Naive thymus-derived CD4-positive, alpha-beta T cell (primary cell): ENCODE data around the gene DPEP3. TPM values are rescaled to one million over a fixed set of nuclear protein-coding genes. Genes with fewer than 3 reads are reported as not detected.
A peak's percentile ranks its signal among the peaks of the same experiment; 100 is the strongest.

ENCODE experiments used
- ATAC-seq: fragments of 150-1000 bp; cut with Tn5 transposase; 2 replicates; pipeline ENCODE4 v1.10.0; 2021; ENCODE audit warnings: mild to moderate bottlenecking, moderate library complexity
- CTCF ChIA-PET: fragments of 350-600 bp; sonication (Branson Sonifier 250); formaldehyde crosslinking; loops from one replicate; lab custom pipeline; 2021; ENCODE audit warnings: antibody characterized with exemption; lab: Charles Lee
- POLR2A ChIA-PET: fragments of 350-600 bp; sonication (Branson Sonifier 250); formaldehyde crosslinking; loops from one replicate; lab custom pipeline; 2021; ENCODE audit warnings: antibody characterized with exemption, inconsistent platforms; lab: Charles Lee
- DNase-seq, 9 donors: peaks; one replicate each; pipeline versions ENCODE4 v3.0.0 to v3.0.0-alpha.2; 2020 to 2022; ENCODE audit warnings: mixed read lengths in 1 of 9
- H3K27ac ChIP-seq: one replicate; pipeline ENCODE4 v1.7.0; 2013; ENCODE audit warnings: mild to moderate bottlenecking, low read depth, low read length, moderate library complexity
- H3K27me3 ChIP-seq, 2 donors: one replicate each; pipeline ENCODE4 v1.7.0; 2013; ENCODE audit warnings: low read length in 2 of 2, mild to moderate bottlenecking in 2 of 2, moderate library complexity in 2 of 2; ENCODE audit not compliant: control insufficient read depth in 2 of 2, insufficient read depth in 2 of 2
- H3K36me3 ChIP-seq, 3 experiments: 1 replicate in 2 of 3; 2 replicates in 1 of 3; pipeline ENCODE4 v1.7.0; 2013; ENCODE audit warnings: low read length in 3 of 3, mild to moderate bottlenecking in 3 of 3, moderate library complexity in 1 of 3; ENCODE audit not compliant: insufficient read depth in 3 of 3, control insufficient read depth in 2 of 3
- H3K4me1 ChIP-seq, 2 donors: one replicate each; pipeline ENCODE4 v1.7.0; 2013; ENCODE audit warnings: low read length in 2 of 2, mild to moderate bottlenecking in 2 of 2, moderate library complexity in 1 of 2; ENCODE audit not compliant: control insufficient read depth in 2 of 2, insufficient read depth in 2 of 2
- H3K4me3 ChIP-seq: 2 replicates; pipeline ENCODE4 v1.7.0; 2013; ENCODE audit warnings: mild to moderate bottlenecking, low read length
- H3K9me3 ChIP-seq, 3 experiments: 1 replicate in 2 of 3; 2 replicates in 1 of 3; pipeline ENCODE4 v1.7.0; 2013; ENCODE audit warnings: low read length in 3 of 3; ENCODE audit not compliant: control insufficient read depth in 2 of 3
- H3K27ac Mint-ChIP-seq, 9 donors: one replicate each; pipeline ENCODE4 v1.8.0; 2020 to 2022; ENCODE audit warnings: mixed read lengths in 9 of 9, mild to moderate bottlenecking in 8 of 9, moderate library complexity in 5 of 9, inconsistent platforms in 2 of 9
- H3K27me3 Mint-ChIP-seq, 5 donors: one replicate each; pipeline ENCODE4 v1.8.0; 2021 to 2022; ENCODE audit warnings: mixed read lengths in 5 of 5, mild to moderate bottlenecking in 1 of 5
- H3K36me3 Mint-ChIP-seq, 5 donors: one replicate each; pipeline ENCODE4 v1.8.0; 2020 to 2022; ENCODE audit warnings: mixed read lengths in 5 of 5, mild to moderate bottlenecking in 3 of 5, inconsistent platforms in 1 of 5
- H3K4me1 Mint-ChIP-seq, 7 donors: one replicate each; pipeline ENCODE4 v1.8.0; 2020 to 2022; ENCODE audit warnings: mixed read lengths in 7 of 7, mild to moderate bottlenecking in 3 of 7, inconsistent platforms in 1 of 7
- H3K4me3 Mint-ChIP-seq, 10 donors: one replicate each; pipeline ENCODE4 v1.8.0; 2020 to 2022; ENCODE audit warnings: mild to moderate bottlenecking in 10 of 10, mixed read lengths in 10 of 10, moderate library complexity in 6 of 10, inconsistent platforms in 2 of 10
- H3K9me3 Mint-ChIP-seq, 11 donors: one replicate each; pipeline ENCODE4 v1.8.0; 2020 to 2022; ENCODE audit warnings: mixed read lengths in 11 of 11, mild to moderate bottlenecking in 4 of 11, inconsistent platforms in 1 of 11, moderate library complexity in 1 of 11
- intact Hi-C, 2 donors: fragments of 100-400 bp; cut with micrococcal nuclease; formaldehyde crosslinking; loops; one replicate each; pipeline ENCODE4 v1.15.1; 2023
- polyA plus RNA-seq, 2 donors: library from polyadenylated mRNA; unstranded; fragments of 300-500 nt; fragmentation: Illumina TruSeq; gene quantifications; one replicate each; pipeline ENCODE4 v1.2.3, GENCODE V29; 2021
- total RNA-seq, 6 experiments: library from RNA in 5 of 6; stranded (reverse) in 5 of 6; gene quantifications; 1 replicate in 5 of 6; 2 replicates in 1 of 6; pipeline ENCODE4 v1.2.3 and lab custom pipeline; 2021 to 2026

Gene DPEP3
- total and polyA plus RNA-seq, 7 experiments from 2014 or later = 0.10 to 2.3 (median 1.6) TPM

DNA sequence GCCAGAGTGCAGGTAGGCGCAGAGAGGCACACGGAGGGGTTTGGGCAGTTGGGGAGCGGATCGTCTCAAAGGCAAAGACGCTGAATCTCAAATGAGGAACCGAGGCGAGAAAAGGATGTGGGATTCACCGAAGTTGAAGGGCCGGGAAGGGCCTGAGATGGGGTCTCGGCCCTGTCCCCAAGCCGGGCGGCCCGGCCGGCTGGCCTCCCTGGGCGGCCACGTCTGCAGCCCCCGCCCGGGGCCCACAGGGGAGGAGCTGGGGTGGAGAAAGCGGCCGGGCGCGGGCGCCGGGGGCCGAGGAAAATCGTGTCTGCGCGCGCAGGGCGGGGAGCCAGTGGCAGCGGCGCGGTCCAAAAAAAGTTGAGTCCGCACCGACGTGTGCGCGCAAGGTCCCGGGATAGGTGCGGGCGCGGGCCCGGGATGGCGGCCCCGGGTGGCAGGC, 12.3 kb downstream of the DPEP3 start:
- H3K4me1 ChIP-seq = peaks cover 10 to 14% of the 10 kb centered on the region in 2 donors
- ChIA-PET POLR2A (interaction anchor here (0.6 to 3.5 kb wide), 5 partner anchors 15 to 74 kb away, joined by 3 to 17 read pairs (median 3); partner anchors contain the start of gene PSMB10), CTCF (no interaction called here)
- H3K36me3 ChIP-seq = peaks cover 0 to 1% (median 0%) of the 10 kb centered on the region in 3 experiments
- peaks cover 0 to 2% (median 0%) of the 10 kb centered on the region in 11 donors for H3K9me3 Mint-ChIP-seq
- ATAC-seq (peak; percentile 13), DNase-seq (peak in 6 of 9 donors; percentile 2 to 65 (median 22))
- H3K4me3 Mint-ChIP-seq = peak overlapping the region; percentile 86 to 100 (median 96)
- H3K36me3 Mint-ChIP-seq = peaks cover 0 to under 1% (median 0%) of the 10 kb centered on the region in 5 donors
- H3K4me1 Mint-ChIP-seq = peaks cover 20 to 43% (median 29%) of the 10 kb centered on the region in 7 donors
- H3K4me3 ChIP-seq = peak overlapping the region; percentile 88
- peak overlapping the region; percentile 79 to 95 (median 93) for H3K27ac Mint-ChIP-seq
- intact Hi-C loops = loop anchor here (1.0 to 2.0 kb wide), 6 partner anchors 15 to 75 kb away; partner anchors contain the start of genes DDX28 (in 1 of the 2), DUS2 (in 1 of the 2) and PSKH1 (in 1 of the 2)
- H3K27me3 Mint-ChIP-seq = no peaks in the 10 kb centered on the region
- peak overlapping the region; percentile 81 for H3K27ac ChIP-seq
- H3K27me3 ChIP-seq = no peaks in the 10 kb centered on the region
- H3K9me3 ChIP-seq = no peaks in the 10 kb centered on the region

DNA sequence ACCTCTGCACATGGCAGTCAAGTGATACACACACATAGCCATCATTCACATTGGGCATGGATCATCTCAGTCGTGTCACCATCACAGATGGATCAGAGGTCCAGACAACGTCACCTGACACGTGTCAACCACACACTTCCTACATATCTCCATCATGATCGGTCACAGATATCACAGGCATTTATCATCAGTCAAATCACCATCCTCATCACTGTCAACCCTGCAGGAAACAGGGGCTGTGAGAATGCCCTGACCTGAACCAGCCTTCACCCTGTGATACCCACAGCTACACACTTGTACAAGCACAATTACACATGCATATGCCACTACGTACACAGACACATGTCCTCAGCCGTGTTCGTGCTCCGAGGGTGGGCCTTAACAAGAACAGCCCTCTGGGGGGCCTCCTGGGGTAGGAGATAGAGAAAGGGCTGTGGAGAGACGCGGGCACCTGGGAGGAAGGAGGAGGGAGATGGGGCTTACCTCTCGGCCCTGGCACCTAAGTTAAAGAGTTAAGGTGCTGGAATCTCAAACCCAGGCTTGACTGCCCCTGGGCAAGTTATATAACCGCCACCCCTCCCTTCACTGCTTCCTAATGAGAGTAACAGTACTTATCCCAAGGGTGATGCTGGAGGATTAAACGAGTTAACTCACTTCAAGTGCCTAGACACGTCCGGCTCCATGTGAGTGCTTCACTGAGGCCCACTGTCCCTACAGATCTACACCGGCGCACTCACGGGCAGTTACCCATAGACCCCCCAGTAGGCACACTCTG, 12.9 kb downstream of the DPEP3 start:
- no peaks in the 10 kb centered on the region for H3K27me3 ChIP-seq
- POLR2A ChIA-PET = interaction anchor here (0.6 to 3.5 kb wide), 7 partner anchors 14 to 73 kb away, joined by 3 to 17 read pairs (median 3); partner anchors contain the start of genes DPEP2 and PSMB10
- no peak for ATAC-seq
- peak overlapping the region; percentile 86 to 100 (median 96) for H3K4me3 Mint-ChIP-seq
- DNase-seq = peak in 5 of 9 donors; percentile 5 to 36 (median 10)
- H3K27ac ChIP-seq = peak overlapping the region; percentile 81
- H3K4me3 ChIP-seq = peak overlapping the region; percentile 88
- CTCF ChIA-PET = interaction anchor here (1.7 kb wide), 1 partner anchor 26 kb away, joined by 7 read pairs; no protein-coding TSS in a partner anchor
- no peaks in the 10 kb centered on the region for H3K27me3 Mint-ChIP-seq
- no peaks in the 10 kb centered on the region for H3K9me3 ChIP-seq
- H3K36me3 Mint-ChIP-seq = peaks cover 0 to 7% (median 0%) of the 10 kb centered on the region in 5 donors
- peaks cover 20 to 46% (median 29%) of the 10 kb centered on the region in 7 donors for H3K4me1 Mint-ChIP-seq
- H3K4me1 ChIP-seq = peaks cover 10 to 14% of the 10 kb centered on the region in 2 donors
- peak overlapping the region; percentile 79 to 95 (median 93) for H3K27ac Mint-ChIP-seq
- peaks cover 0 to 2% (median 0%) of the 10 kb centered on the region in 11 donors for H3K9me3 Mint-ChIP-seq
- H3K36me3 ChIP-seq = peaks cover 0 to 7% (median 0%) of the 10 kb centered on the region in 3 experiments
- intact Hi-C loops = no loop called here

DNA sequence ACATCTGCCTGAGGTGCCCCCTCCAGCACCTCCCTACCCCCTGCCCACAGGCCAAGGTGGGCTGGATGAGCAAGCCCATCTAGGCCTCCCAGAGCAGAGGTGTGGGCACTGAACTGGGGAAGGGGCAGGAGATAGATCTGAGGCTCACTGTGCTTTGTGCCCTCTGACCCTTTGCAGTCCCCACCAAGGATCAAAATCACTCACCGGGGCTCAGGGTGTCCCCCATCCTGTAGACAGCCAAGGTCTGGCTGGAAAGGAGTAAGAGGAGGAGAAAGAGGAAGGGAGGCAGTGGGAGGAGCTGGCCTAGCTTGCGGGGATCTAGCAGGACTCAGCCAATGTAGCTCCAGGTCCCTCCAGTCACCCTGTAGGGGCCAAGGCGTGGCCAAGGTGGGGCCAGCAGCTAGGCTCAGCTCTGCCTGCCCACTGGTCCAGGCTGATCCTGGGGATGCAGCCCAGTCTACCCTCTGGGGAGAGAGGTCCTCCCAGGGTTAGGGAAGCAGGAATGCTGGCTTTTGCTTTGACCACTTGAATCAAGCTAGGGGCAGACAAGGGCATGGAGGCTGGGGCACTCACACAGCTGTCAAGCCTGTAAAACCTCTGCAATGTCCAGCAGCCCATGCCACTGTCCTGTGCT, 13.6 kb downstream of the DPEP3 start:
- H3K36me3 Mint-ChIP-seq = peaks cover 0 to 11% (median 0%) of the 10 kb centered on the region in 5 donors
- H3K4me3 ChIP-seq = peak overlapping the region; percentile 88
- peak overlapping the region; percentile 86 to 100 (median 96) for H3K4me3 Mint-ChIP-seq
- no peak for DNase-seq
- no peak overlapping the region for H3K27ac ChIP-seq
- peaks cover 0 to 2% (median 0%) of the 10 kb centered on the region in 11 donors for H3K9me3 Mint-ChIP-seq
- H3K9me3 ChIP-seq = no peaks in the 10 kb centered on the region
- peaks cover 0 to 13% (median 0%) of the 10 kb centered on the region in 3 experiments for H3K36me3 ChIP-seq
- no peaks in the 10 kb centered on the region for H3K27me3 ChIP-seq
- no peaks in the 10 kb centered on the region for H3K27me3 Mint-ChIP-seq
- peak overlapping the region in 7 of 9 donors; percentile 63 to 95 (median 82) for H3K27ac Mint-ChIP-seq
- no peak for ATAC-seq
- H3K4me1 ChIP-seq = peaks cover 10 to 14% of the 10 kb centered on the region in 2 donors
- ChIA-PET POLR2A (interaction anchor here (0.8 to 1.4 kb wide), 6 partner anchors 10 to 33 kb away, joined by 3 to 4 read pairs (median 4); partner anchors contain the start of genes DPEP2 and PSMB10), CTCF (interaction anchor here (1.7 kb wide), 1 partner anchor 25 kb away, joined by 7 read pairs; no protein-coding TSS in a partner anchor)
- intact Hi-C loops = no loop called here
- H3K4me1 Mint-ChIP-seq = peaks cover 20 to 46% (median 29%) of the 10 kb centered on the region in 7 donors

DNA sequence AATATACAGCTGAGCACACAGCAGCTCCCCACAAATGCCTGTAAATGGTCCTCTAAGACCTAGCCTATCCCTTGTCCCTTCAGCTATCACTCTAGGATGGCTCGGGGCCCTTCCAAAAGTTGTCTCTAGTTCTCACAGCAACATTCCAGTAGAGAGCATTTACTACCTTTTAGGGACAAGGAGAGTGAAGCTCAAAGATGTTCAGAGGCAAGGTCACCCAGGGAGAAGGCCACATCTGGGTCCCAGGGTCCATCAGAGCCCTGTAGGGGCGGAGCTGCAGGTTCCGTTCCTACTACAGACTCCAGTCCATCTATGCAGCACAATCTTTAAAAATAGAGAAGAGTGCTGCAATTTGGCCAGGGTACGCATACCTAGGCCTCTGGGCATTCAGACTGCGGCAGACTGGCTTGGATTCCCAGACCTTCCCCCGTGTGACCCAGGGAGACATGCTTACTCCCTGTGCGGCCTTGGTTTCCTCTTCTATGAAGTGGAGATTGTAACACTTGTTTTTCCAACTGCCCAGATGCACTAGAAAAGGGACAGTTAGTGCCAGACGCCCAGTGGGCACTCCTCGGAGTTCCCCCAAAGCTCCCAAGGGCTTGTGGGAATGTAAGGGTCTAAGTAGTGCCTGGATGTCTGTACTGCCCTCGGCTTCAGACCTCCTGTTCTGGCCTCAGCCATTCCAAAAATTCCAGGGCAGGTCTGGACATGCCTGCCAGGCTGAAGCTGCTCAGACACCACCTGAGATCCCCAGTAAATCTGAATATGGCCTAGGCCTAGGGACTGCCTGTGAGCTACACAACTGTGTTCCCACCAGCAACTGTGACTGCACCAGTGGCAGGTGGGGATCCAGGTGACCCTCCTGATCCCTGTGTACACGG, 14.4 kb downstream of the DPEP3 start:
- peak overlapping the region in 1 of 9 donors; percentile 63 for H3K27ac Mint-ChIP-seq
- H3K27me3 Mint-ChIP-seq = no peaks in the 10 kb centered on the region
- peaks cover 0 to 14% (median 3%) of the 10 kb centered on the region in 5 donors for H3K36me3 Mint-ChIP-seq
- no peak for DNase-seq
- POLR2A ChIA-PET = interaction anchor here (0.6 to 1.6 kb wide), 8 partner anchors 9 to 40 kb away, joined by 3 to 4 read pairs (median 4); partner anchors contain the start of genes DPEP2, LCAT and PSMB10
- peaks cover 0 to 2% (median 0%) of the 10 kb centered on the region in 11 donors for H3K9me3 Mint-ChIP-seq
- Histone ChIP-seq H3K4me1 (peaks cover 10 to 14% of the 10 kb centered on the region in 2 donors), H3K9me3 (no peaks in the 10 kb centered on the region), H3K36me3 (peaks cover 0 to 21% (median 2%) of the 10 kb centered on the region in 3 experiments), H3K27me3 (no peaks in the 10 kb centered on the region), H3K4me3 (no peak overlapping the region), H3K27ac (no peak overlapping the region)
- ATAC-seq = no peak
- peaks cover 20 to 46% (median 29%) of the 10 kb centered on the region in 7 donors for H3K4me1 Mint-ChIP-seq
- intact Hi-C loops = no loop called here
- H3K4me3 Mint-ChIP-seq = peak overlapping the region in 4 of 10 donors; percentile 5 to 98 (median 48)
- CTCF ChIA-PET = interaction anchor here (1.7 kb wide), 1 partner anchor 25 kb away, joined by 7 read pairs; no protein-coding TSS in a partner anchor

DNA sequence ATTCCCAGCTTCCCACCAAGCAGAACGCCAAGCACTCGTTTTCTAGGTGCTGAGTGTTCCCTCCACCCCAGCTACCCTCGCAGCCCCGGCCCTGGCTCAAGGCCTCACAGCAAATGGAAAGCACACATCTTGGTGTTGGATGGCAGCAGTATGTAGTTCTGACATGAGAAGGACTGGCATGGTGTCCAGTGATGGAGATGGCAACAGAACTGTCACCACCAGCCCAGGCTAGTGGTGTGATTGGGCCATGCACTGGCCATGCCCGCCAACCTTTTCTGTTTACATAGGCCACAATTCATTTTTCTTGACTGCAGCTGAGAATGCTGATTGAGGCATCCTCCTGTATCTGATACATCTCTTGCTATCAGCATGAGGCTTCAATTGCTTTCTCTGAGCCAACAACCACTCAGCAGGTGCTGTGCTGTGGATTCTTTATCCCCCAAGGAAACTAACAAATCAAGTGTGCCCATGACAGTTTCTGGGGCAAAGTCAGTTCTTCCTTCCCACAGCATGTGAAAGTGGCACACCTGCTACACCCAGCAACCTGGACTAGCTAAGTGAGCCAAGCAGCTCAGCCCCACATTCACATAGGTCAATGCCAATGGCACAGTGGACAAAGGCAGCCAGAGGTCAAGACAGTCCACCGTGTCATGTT, 15.7 kb downstream of the DPEP3 start:
- POLR2A ChIA-PET = interaction anchor here (0.8 to 1.6 kb wide), 2 partner anchors 8 to 21 kb away, joined by 3 to 4 read pairs; partner anchors contain the start of gene LCAT
- H3K27me3 ChIP-seq = no peaks in the 10 kb centered on the region

More for the DNA sequence above, 15.7 kb downstream of the DPEP3 start:
- peaks cover 2 to 19% (median 4%) of the 10 kb centered on the region in 5 donors for H3K36me3 Mint-ChIP-seq
- no peak for DNase-seq
- Histone ChIP-seq H3K4me3 (no peak overlapping the region), H3K9me3 (no peaks in the 10 kb centered on the region), H3K4me1 (peaks cover 10 to 14% of the 10 kb centered on the region in 2 donors), H3K27ac (no peak overlapping the region), H3K36me3 (peaks cover 0 to 34% (median 5%) of the 10 kb centered on the region in 3 experiments)
- H3K9me3 Mint-ChIP-seq = peaks cover 0 to 2% (median 0%) of the 10 kb centered on the region in 11 donors
- H3K4me1 Mint-ChIP-seq = peaks cover 20 to 46% (median 28%) of the 10 kb centered on the region in 7 donors
- H3K4me3 Mint-ChIP-seq = peak overlapping the region in 1 of 10 donors; percentile 42
- CTCF ChIA-PET = no interaction called here
- H3K27ac Mint-ChIP-seq = no peak overlapping the region
- intact Hi-C loops = no loop called here
- no peaks in the 10 kb centered on the region for H3K27me3 Mint-ChIP-seq
- ATAC-seq = no peak
